Measurements from ENCODE around the gene KLHL14. TPM values are rescaled to one million over a fixed set of nuclear protein-coding genes. Genes with fewer than 3 reads are reported as not detected.

KLHL14 gene
- total and polyA plus RNA-seq, 2 donors (not counting 3 experiments of a cell fraction or from before 2014, with no cell fraction given), result not detected

DNA sequence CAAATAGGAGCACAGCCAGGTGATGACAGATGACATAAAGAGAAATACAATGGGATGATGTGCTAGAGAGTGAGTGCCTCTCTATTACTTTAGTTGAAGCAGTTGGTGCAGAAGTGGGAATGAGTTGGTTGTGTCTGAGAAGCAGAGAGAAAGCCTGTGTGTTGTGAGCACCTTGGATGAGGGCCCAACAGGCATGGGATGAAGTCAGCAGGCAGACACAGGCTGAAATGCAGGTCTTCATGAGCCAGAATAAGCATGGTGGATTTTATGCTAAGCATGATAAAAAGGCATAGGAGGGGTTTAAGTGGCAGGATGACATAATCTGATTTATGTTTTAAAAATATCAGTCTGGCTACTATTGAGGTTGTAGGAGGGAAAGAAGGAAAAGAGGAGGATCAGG lies 71.5 kb downstream of the KLHL14 start:
- Histone ChIP-seq H4K20me1 (replicated peaks; ENCODE audit: control insufficient read depth, extremely low read depth, insufficient read depth, low read length) (no peaks in the 10 kb centered on the region), H3K9me1 (replicated peaks; ENCODE audit: control insufficient read depth, extremely low read depth, insufficient read depth, low read length) (no peaks in the 10 kb centered on the region), H3K27me3 (ENCODE audit: control insufficient read depth in 2 of 2, insufficient read depth in 2 of 2, low read length in 2 of 2) (no peaks in the 10 kb centered on the region), H3K79me2 (ENCODE audit: control insufficient read depth, insufficient read depth, low read length) (no peaks in the 10 kb centered on the region), H2AFZ (ENCODE audit: low read depth, low read length) (no peak overlapping the region), H3K4me1 (ENCODE audit: control insufficient read depth, extremely low read depth, insufficient read depth, low read length) (peaks cover 6% of the 10 kb centered on the region), H3K4me3 (replicated peaks in 1 of 3; ENCODE audit: insufficient read depth in 1 of 3, low read depth in 1 of 3, low read length in 3 of 3) (no peak overlapping the region), H3K4me2 (ENCODE audit: insufficient read depth, low read length) (no peak overlapping the region), H3K9me3 (replicated peaks; ENCODE audit: control insufficient read depth, insufficient read depth, low read length) (no peaks in the 10 kb centered on the region), H3K36me3 (ENCODE audit: control insufficient read depth in 2 of 2, extremely low read depth in 1 of 2, insufficient read depth in 2 of 2, low read length in 2 of 2) (no peaks in the 10 kb centered on the region), H3K27ac (ENCODE audit: insufficient read depth, low read depth, low read length) (no peak overlapping the region), H3K9ac (replicated peaks; ENCODE audit: extremely low read depth, insufficient read depth, low read length) (no peak overlapping the region)
- intact Hi-C loops (cut with micrococcal nuclease) (no loop called here), dilution Hi-C loops (cut with MboI; ENCODE audit: extremely low pct_ligation_motif_present, low sequenced_read_pairs) (no loop called here)
- POLR2A ChIA-PET, result no interaction called here
- no peak for DNase-seq (ENCODE audit: low read depth, low spot score)
- CTCF ChIA-PET, result no interaction called here
- TF ChIP-seq JUN (IDR thresholded peaks at IDR 0.05; ENCODE audit: borderline replicate concordance, insufficient read depth, insufficient read length, low read depth) (no peak), GATA2 (IDR thresholded peaks at IDR 0.05; ENCODE audit: insufficient read depth, insufficient read length, low read depth, low read length) (no peak)
- TF ChIP-seq, protein P1, sequence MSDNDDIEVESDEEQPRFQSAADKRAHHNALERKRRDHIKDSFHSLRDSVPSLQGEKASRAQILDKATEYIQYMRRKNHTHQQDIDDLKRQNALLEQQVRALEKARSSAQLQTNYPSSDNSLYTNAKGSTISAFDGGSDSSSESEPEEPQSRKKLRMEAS (IDR thresholded peaks at IDR 0.05; ENCODE audit: insufficient read depth, insufficient read length), result no peak
- TF ChIP-seq, protein P2, sequence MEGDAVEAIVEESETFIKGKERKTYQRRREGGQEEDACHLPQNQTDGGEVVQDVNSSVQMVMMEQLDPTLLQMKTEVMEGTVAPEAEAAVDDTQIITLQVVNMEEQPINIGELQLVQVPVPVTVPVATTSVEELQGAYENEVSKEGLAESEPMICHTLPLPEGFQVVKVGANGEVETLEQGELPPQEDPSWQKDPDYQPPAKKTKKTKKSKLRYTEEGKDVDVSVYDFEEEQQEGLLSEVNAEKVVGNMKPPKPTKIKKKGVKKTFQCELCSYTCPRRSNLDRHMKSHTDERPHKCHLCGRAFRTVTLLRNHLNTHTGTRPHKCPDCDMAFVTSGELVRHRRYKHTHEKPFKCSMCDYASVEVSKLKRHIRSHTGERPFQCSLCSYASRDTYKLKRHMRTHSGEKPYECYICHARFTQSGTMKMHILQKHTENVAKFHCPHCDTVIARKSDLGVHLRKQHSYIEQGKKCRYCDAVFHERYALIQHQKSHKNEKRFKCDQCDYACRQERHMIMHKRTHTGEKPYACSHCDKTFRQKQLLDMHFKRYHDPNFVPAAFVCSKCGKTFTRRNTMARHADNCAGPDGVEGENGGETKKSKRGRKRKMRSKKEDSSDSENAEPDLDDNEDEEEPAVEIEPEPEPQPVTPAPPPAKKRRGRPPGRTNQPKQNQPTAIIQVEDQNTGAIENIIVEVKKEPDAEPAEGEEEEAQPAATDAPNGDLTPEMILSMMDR (IDR thresholded peaks at IDR 0.05; ENCODE audit: extremely low read depth in 1 of 2, insufficient read depth in 1 of 2, low read depth in 1 of 2, low read length in 2 of 2), result no peak
- BruUV-seq (replicated peaks), result no TSS peak
- no peak for FAIRE-seq

DNA sequence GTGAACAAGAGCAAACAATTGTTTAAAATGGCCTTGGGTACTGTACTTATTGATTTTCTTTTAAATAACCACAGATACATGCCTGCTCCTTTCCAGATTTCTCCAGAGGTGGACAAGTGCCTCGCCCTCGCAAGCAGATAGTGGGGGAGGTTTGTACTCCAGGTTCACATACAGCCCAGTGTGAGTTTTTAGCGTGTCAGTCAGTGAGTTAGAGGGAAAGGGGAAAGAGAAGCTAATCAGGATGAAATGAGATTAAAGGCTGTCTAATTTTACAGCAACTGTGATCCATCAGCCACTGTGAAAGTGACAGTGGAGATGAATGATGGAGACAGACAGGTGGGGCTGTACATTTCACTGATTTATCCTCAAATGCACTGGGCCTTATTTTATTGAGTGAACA lies 74.7 kb downstream of the KLHL14 start:
- H2AFZ ChIP-seq (ENCODE audit: low read depth, low read length), result no peak overlapping the region
- no peak for DNase-seq (ENCODE audit: low read depth, low spot score)
- intact Hi-C loops (cut with micrococcal nuclease), result no loop called here
- H3K79me2 ChIP-seq (ENCODE audit: control insufficient read depth, insufficient read depth, low read length), result no peaks in the 10 kb centered on the region
- no peak overlapping the region for H3K4me3 ChIP-seq (replicated peaks in 1 of 3; ENCODE audit: insufficient read depth in 1 of 3, low read depth in 1 of 3, low read length in 3 of 3)
- no peaks in the 10 kb centered on the region for H4K20me1 ChIP-seq (replicated peaks; ENCODE audit: control insufficient read depth, extremely low read depth, insufficient read depth, low read length)
- H3K9me1 ChIP-seq (replicated peaks; ENCODE audit: control insufficient read depth, extremely low read depth, insufficient read depth, low read length), result no peaks in the 10 kb centered on the region
- no peaks in the 10 kb centered on the region for H3K27me3 ChIP-seq (ENCODE audit: control insufficient read depth in 2 of 2, insufficient read depth in 2 of 2, low read length in 2 of 2)
- H3K4me2 ChIP-seq (ENCODE audit: insufficient read depth, low read length), result peak overlapping the region; percentile 13
- TF ChIP-seq JUN (IDR thresholded peaks at IDR 0.05; ENCODE audit: borderline replicate concordance, insufficient read depth, insufficient read length, low read depth), result no peak
- TF ChIP-seq POLR2AphosphoS5 (IDR thresholded peaks at IDR 0.05; ENCODE audit: insufficient read depth, low read depth, low read length), result no peak
- no peak for TF ChIP-seq GATA2 (IDR thresholded peaks at IDR 0.05; ENCODE audit: insufficient read depth, insufficient read length, low read depth, low read length)
- TF ChIP-seq, protein P1 (IDR thresholded peaks at IDR 0.05; ENCODE audit: insufficient read depth, insufficient read length), result no peak
- TF ChIP-seq EZH2 (IDR thresholded peaks at IDR 0.05; ENCODE audit: borderline replicate concordance, low read depth, low read length, severe bottlenecking), result no peak
- no peak for TF ChIP-seq FOS (IDR thresholded peaks at IDR 0.05; ENCODE audit: borderline replicate concordance, insufficient read depth, low read length)
- TF ChIP-seq MYC (IDR thresholded peaks at IDR 0.05; ENCODE audit: low read depth, low read length), result no peak
- TF ChIP-seq, protein P2 (IDR thresholded peaks at IDR 0.05; ENCODE audit: extremely low read depth in 1 of 2, insufficient read depth in 1 of 2, low read depth in 1 of 2, low read length in 2 of 2), result no peak
- no peak for TF ChIP-seq POLR2A (IDR thresholded peaks at IDR 0.05; ENCODE audit: low read depth, low read length)
- peaks cover 6% of the 10 kb centered on the region for H3K4me1 ChIP-seq (ENCODE audit: control insufficient read depth, extremely low read depth, insufficient read depth, low read length)
- no peaks in the 10 kb centered on the region for H3K9me3 ChIP-seq (replicated peaks; ENCODE audit: control insufficient read depth, insufficient read depth, low read length)
- no peak for FAIRE-seq
- H3K27ac ChIP-seq (ENCODE audit: insufficient read depth, low read depth, low read length), result no peak overlapping the region
- dilution Hi-C loops (cut with MboI; ENCODE audit: extremely low pct_ligation_motif_present, low sequenced_read_pairs), result no loop called here
- BruUV-seq (replicated peaks), result no TSS peak
- H3K9ac ChIP-seq (replicated peaks; ENCODE audit: extremely low read depth, insufficient read depth, low read length), result no peak overlapping the region
- CTCF ChIA-PET, result interaction anchor here (1.0 kb wide), 1 partner anchor 9 kb away, joined by 3 read pairs; no protein-coding TSS in a partner anchor
- H3K36me3 ChIP-seq (ENCODE audit: control insufficient read depth in 2 of 2, extremely low read depth in 1 of 2, insufficient read depth in 2 of 2, low read length in 2 of 2), result no peaks in the 10 kb centered on the region
- POLR2A ChIA-PET, result no interaction called here
